Measurements from ENCODE around the gene FGF11. TPM values are rescaled to one million over a fixed set of nuclear protein-coding genes. Genes with fewer than 3 reads are reported as not detected.
A peak's percentile ranks its signal among the peaks of the same experiment; 100 is the strongest.

FGF11 gene
- total and polyA plus RNA-seq, 10 donors, result 1.0 to 5.5 (median 3.0) TPM

DNA sequence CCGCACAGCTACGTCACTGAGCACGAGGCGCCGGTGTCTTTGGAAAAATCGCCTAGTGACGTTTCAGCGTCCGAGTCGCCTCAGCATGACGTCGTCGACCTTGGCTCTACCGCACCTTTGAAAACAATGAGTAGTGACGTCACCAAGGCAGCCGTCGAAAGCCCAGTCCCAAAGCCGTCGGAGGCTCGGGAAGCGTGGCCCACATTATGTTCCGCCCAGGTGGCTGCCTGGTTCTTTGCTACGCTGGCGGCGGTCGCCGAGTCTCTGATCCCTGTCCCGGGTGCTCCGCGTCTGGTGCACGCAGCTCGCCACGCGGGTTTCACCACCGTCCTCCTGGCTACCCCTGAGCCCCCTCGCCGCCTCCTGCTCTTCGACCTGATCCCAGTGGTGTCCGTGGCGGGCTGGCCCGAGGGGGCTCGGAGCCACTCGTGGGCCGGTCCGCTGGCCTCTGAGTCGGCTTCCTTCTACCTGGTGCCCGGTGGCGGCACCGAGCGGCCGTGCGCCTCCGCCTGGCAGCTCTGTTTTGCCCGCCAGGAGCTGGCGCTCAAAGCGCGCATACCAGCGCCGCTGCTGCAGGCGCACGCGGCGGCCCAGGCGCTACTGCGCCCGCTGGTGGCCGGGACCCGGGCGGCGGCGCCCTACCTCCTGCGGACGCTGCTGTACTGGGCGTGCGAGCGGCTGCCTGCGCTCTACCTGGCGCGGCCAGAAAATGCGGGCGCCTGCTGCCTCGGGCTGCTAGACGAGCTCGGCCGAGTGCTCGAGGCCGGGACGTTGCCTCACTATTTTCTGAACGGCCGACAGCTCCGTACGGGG lies 2.5 kb upstream of the FGF11 start:
- H3K27me3 ChIP-seq (replicated peaks in 1 of 7), result peaks cover 0 to 46% (median 28%) of the 10 kb centered on the region in 7 donors

DNA sequence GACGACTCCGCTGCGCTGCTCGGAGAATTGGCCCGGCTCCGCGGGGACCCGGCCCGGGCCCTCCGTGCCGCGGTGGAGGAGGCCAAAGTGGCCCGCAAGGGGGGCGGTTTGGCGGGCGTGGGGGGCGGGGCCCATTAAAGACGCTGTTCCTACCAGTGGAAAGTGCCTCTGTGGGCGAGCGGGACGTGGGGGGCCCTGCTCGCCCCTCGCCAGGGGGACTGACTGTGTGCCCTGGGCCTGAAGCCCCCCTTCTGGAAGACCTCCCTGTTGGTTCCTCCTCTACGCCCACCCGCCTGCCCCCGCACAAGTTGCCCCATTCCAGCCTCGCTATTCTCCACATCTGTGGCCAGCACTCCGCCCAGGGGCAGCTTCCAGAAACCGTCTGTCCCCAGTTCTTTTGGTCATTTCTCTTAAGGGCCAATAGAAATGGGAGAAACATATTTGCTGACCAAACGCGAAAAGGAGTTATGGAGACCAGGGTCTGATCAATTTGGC lies 1.9 kb upstream of the FGF11 start:
- peaks cover 31 to 68% (median 58%) of the 10 kb centered on the region in 6 donors for H3K4me1 ChIP-seq
- no peak for TF ChIP-seq POLR2A (IDR thresholded peaks at IDR 0.05)
- no peak for TF ChIP-seq POLR2AphosphoS5 (IDR thresholded peaks at IDR 0.05)
- TF ChIP-seq, protein P1, sequence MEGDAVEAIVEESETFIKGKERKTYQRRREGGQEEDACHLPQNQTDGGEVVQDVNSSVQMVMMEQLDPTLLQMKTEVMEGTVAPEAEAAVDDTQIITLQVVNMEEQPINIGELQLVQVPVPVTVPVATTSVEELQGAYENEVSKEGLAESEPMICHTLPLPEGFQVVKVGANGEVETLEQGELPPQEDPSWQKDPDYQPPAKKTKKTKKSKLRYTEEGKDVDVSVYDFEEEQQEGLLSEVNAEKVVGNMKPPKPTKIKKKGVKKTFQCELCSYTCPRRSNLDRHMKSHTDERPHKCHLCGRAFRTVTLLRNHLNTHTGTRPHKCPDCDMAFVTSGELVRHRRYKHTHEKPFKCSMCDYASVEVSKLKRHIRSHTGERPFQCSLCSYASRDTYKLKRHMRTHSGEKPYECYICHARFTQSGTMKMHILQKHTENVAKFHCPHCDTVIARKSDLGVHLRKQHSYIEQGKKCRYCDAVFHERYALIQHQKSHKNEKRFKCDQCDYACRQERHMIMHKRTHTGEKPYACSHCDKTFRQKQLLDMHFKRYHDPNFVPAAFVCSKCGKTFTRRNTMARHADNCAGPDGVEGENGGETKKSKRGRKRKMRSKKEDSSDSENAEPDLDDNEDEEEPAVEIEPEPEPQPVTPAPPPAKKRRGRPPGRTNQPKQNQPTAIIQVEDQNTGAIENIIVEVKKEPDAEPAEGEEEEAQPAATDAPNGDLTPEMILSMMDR (IDR thresholded peaks at IDR 0.05 in 8 of 11, conservative IDR thresholded peaks at IDR 0.05 in 3 of 11), result peak in 2 of 11 experiments; percentile 6 to 37
- H3K36me3 ChIP-seq, result no peaks in the 10 kb centered on the region
- peaks cover 0 to 49% (median 28%) of the 10 kb centered on the region in 7 donors for H3K27me3 ChIP-seq (replicated peaks in 1 of 7)
- WGBS, 5 donors, result 28 to 46% (median 39%) methylated on average over 21 to 31 of the region's 31 CpGs
- no peak for DNase-seq
- intact Hi-C loops (cut with DNase I; ENCODE audit: low total_unique reads), result loop anchor here (5.0 kb wide), 2 partner anchors 80 to 125 kb away; partner anchors contain the start of genes SENP3 and TMEM95
- H3K9me3 ChIP-seq, result no peaks in the 10 kb centered on the region
- peak overlapping the region in 7 of 8 donors; percentile 84 to 93 (median 88) for H3K27ac ChIP-seq
- H3K4me3 ChIP-seq, result peak overlapping the region; percentile 10 to 84 (median 70)

More for the DNA sequence above, 2.5 kb upstream of the FGF11 start:
- H3K4me3 ChIP-seq, result peak overlapping the region; percentile 10 to 84 (median 70)
- H3K9me3 ChIP-seq, result no peaks in the 10 kb centered on the region
- H3K36me3 ChIP-seq, result no peaks in the 10 kb centered on the region
- H3K27ac ChIP-seq, result peak overlapping the region; percentile 48 to 93 (median 87)
- 11 to 28% (median 16%) methylated on average over 37 to 92 of the region's 92 CpGs for WGBS, 5 donors
- peak; percentile 97 for DNase-seq
- TF ChIP-seq POLR2AphosphoS5 (IDR thresholded peaks at IDR 0.05), result peak; percentile 67 to 80 (median 77)
- no peak for TF ChIP-seq POLR2A (IDR thresholded peaks at IDR 0.05)
- TF ChIP-seq, protein P1 (IDR thresholded peaks at IDR 0.05 in 8 of 11, conservative IDR thresholded peaks at IDR 0.05 in 3 of 11), result peak; percentile 35 to 95 (median 83)
- intact Hi-C loops (cut with DNase I; ENCODE audit: low total_unique reads), result loop anchor here (5.0 kb wide), 2 partner anchors 79 to 126 kb away; partner anchors contain the start of genes SENP3 and TMEM95
- peaks cover 31 to 68% (median 58%) of the 10 kb centered on the region in 6 donors for H3K4me1 ChIP-seq

DNA sequence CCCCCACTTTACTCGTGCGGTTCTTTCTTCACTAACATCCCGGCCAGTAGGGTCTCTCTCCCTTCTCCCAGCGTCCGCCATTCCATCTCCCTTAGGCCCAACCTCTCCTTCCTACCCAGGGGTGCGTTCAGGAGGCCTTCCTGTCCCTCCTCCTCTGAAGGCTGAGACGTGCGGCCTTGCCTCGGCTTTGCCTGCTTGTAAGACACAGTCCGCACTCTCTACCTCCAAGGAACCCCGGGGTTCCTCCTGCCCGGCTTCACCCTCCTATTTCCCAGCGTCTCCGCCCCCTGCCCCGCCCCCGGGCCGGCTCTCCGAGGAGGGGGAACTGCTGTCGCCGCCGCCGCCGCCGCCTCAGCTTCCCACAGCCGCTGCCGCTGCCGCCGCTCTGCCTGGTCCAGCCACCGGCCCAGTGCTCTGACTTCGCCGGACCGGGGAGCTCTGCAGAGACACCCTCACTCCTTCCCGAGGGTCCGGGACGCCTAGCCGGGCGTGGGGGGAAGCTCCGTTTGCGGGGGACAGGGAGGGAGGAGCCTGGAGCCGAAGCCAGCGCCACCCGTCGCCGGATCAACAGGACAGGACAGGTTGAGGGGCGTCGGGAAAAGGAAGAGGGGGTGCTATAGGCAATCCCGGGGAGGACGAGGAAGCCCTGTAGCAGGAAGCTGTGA lies 1.2 kb upstream of the FGF11 start:
- Histone ChIP-seq H3K36me3 (no peaks in the 10 kb centered on the region), H3K4me1 (peaks cover 31 to 68% (median 58%) of the 10 kb centered on the region in 6 donors), H3K4me3 (peak overlapping the region in 7 of 8 donors; percentile 28 to 84 (median 71)), H3K9me3 (no peaks in the 10 kb centered on the region), H3K27ac (peak overlapping the region in 6 of 8 donors; percentile 54 to 93 (median 87)), H3K27me3 (replicated peaks in 1 of 7) (peaks cover 0 to 49% (median 28%) of the 10 kb centered on the region in 7 donors)
- peak; percentile 96 for DNase-seq
- TF ChIP-seq POLR2AphosphoS5 (IDR thresholded peaks at IDR 0.05) (peak; percentile 41 to 82 (median 74)), POLR2A (IDR thresholded peaks at IDR 0.05) (no peak)
- 10 to 16% (median 10%) methylated on average over 43 to 48 of the region's 48 CpGs for WGBS, 5 donors
- intact Hi-C loops (cut with DNase I; ENCODE audit: low total_unique reads), result loop anchor here (5.0 kb wide), 2 partner anchors 81 to 124 kb away; partner anchors contain the start of genes SENP3 and TMEM95

Data from spleen (tissue), 11 donors.